HepG2 (cell line): ENCODE measurements around the gene ZFHX3. TPM values are rescaled to one million over a fixed set of nuclear protein-coding genes. Genes with fewer than 3 reads are reported as not detected.
A peak's percentile ranks its signal among the peaks of the same experiment; 100 is the strongest.

Experiments used
- ATAC-seq: fragments of 200-7000 bp; cut with Tn5 transposase; 3 replicates; pipeline ENCODE4 v1.9.1; 2020; ENCODE audit warnings: mild to moderate bottlenecking, moderate library complexity
- BruUV-seq: library from RNA; stranded (reverse); fragments of 400-500 nt; replicated peaks from 2 replicates; lab custom pipeline; 2021; lab: Mats Ljungman, UMichigan
- CTCF ChIA-PET: fragments of 300-600 bp; formaldehyde crosslinking; extraction: SDS; loops from one replicate; lab custom pipeline; 2021; ENCODE audit warnings: low total read pairs, inconsistent platforms, low intra/inter-chr PET ratio; lab: Yijun Ruan, JAX
- POLR2A ChIA-PET: fragments of 350-600 bp; sonication (Branson Sonifier 250); formaldehyde crosslinking; loops from one replicate; lab custom pipeline; 2020; ENCODE audit warnings: antibody characterized with exemption, inconsistent platforms; lab: Yijun Ruan, JAX
- DNase-seq: peaks from one replicate; pipeline ENCODE4 v3.0.0-alpha.2; 2015; ENCODE audit warnings: low spot score
- FAIRE-seq: peaks from 3 replicates; lab custom pipeline; 2011; peaks lifted over from hg19 to GRCh38; lab: Jason Lieb, UNC
- H2AFZ ChIP-seq: one replicate; pipeline ENCODE4 v1.6.1; 2011; ENCODE audit warnings: low read length, inconsistent platforms
- H3K27ac ChIP-seq: fragments of 300-600 bp; 3 replicates; pipeline ENCODE4 v1.8.0; 2011; ENCODE audit warnings: mixed run types, mild to moderate bottlenecking, mixed read lengths, low read length, inconsistent platforms; ENCODE audit not compliant: insufficient read depth; ENCODE audit errors: extremely low read length
- H3K27me3 ChIP-seq, 2 experiments: fragments of 200-600 bp in 1 of 2; 2 replicates in 1 of 2; 3 replicates in 1 of 2; pipeline versions ENCODE4 v1.6.0 to v1.8.0; 2011; ENCODE audit warnings: low read length in 2 of 2, mild to moderate bottlenecking in 2 of 2, moderate library complexity in 2 of 2, inconsistent platforms in 1 of 2; ENCODE audit not compliant: insufficient read depth in 2 of 2, control insufficient read depth in 1 of 2
- H3K36me3 ChIP-seq, 2 experiments: fragments of 200-600 bp in 1 of 2; replicated peaks in 1 of 2; 2 replicates in 1 of 2; 3 replicates in 1 of 2; pipeline versions ENCODE4 v1.5.1 to v1.8.0; 2011; ENCODE audit warnings: low read length in 2 of 2, inconsistent platforms in 1 of 2; ENCODE audit not compliant: insufficient read depth in 2 of 2, control insufficient read depth in 1 of 2
- H3K4me1 ChIP-seq: 2 replicates; pipeline ENCODE4 v1.5.1; 2012; ENCODE audit warnings: low read length, inconsistent platforms; ENCODE audit not compliant: insufficient read depth
- H3K4me2 ChIP-seq: 2 replicates; pipeline ENCODE4 v1.6.0; 2011; ENCODE audit warnings: low read depth, low read length, inconsistent platforms
- H3K4me3 ChIP-seq, 3 experiments: fragments of 200-600 bp in 1 of 3; sonication (generic), shearing (Covaris generic) in 1 of 3; replicated peaks in 1 of 3; 2 replicates each; pipeline ENCODE4 v1.5.1; 2011 to 2016; ENCODE audit warnings: low read length in 3 of 3, inconsistent platforms in 2 of 3, low read depth in 2 of 3, mild to moderate bottlenecking in 2 of 3, control low read depth in 1 of 3, mixed read lengths in 1 of 3; ENCODE audit not compliant: insufficient read depth in 1 of 3
- H3K79me2 ChIP-seq: one replicate; pipeline ENCODE4 v1.6.1; 2011; ENCODE audit warnings: low read length, inconsistent platforms; ENCODE audit not compliant: insufficient read depth
- H3K9ac ChIP-seq: 2 replicates; pipeline ENCODE4 v1.6.0; 2011; ENCODE audit warnings: mild to moderate bottlenecking, low read depth, low read length, inconsistent platforms; ENCODE audit not compliant: insufficient read depth
- H3K9me3 ChIP-seq: 2 replicates; pipeline ENCODE4 v1.5.1; 2012; ENCODE audit warnings: mild to moderate bottlenecking, low read length
- H4K20me1 ChIP-seq: 2 replicates; pipeline ENCODE4 v1.6.0; 2011; ENCODE audit warnings: inconsistent platforms, mild to moderate bottlenecking, low read length, moderate library complexity; ENCODE audit not compliant: insufficient read depth
- HBP1 ChIP-seq: IDR thresholded peaks from 2 replicates; pipeline ENCODE4 v1.6.1; 2016; ENCODE audit warnings: low read depth, control low read depth
- POLR2G ChIP-seq: fragments of 200-400 bp; formaldehyde crosslinking; IDR thresholded peaks from 2 replicates; pipeline ENCODE4 v1.6.1; 2018; ENCODE audit warnings: mild to moderate bottlenecking, low read depth, low read length, moderate library complexity
- RBM22 ChIP-seq: fragments of 200-400 bp; formaldehyde crosslinking; optimal IDR thresholded peaks from 2 replicates; pipeline ENCODE3; 2017; ENCODE audit warnings: mild to moderate bottlenecking, low read length, moderate library complexity
- SNAPC4 ChIP-seq: sonication (generic); formaldehyde crosslinking; IDR thresholded peaks from 2 replicates; pipeline ENCODE4 v1.4.0; 2020; ENCODE audit warnings: mild to moderate bottlenecking, missing genetic modification reagents
- SOX5 ChIP-seq: IDR thresholded peaks from 2 replicates; pipeline ENCODE4 v1.6.1; 2016; ENCODE audit warnings: borderline replicate concordance
- SSRP1 ChIP-seq: IDR thresholded peaks from 2 replicates; pipeline ENCODE4 v1.6.1; 2016; ENCODE audit warnings: control low read depth
- TFAP4 ChIP-seq: sonication (generic); IDR thresholded peaks from 2 replicates; pipeline ENCODE4 v1.6.1; 2016; ENCODE audit warnings: low read depth, borderline replicate concordance
- TGIF2 ChIP-seq: IDR thresholded peaks from 2 replicates; pipeline ENCODE4 v1.6.1; 2016; ENCODE audit warnings: control low read depth, missing compliant biosample characterization
- TRIM24 ChIP-seq: sonication (generic); formaldehyde crosslinking; IDR thresholded peaks from 2 replicates; pipeline ENCODE4 v1.8.0; 2022; ENCODE audit warnings: mild to moderate bottlenecking, missing genetic modification reagents
- ZNF354B ChIP-seq: sonication (generic); formaldehyde crosslinking; IDR thresholded peaks from 2 replicates; pipeline ENCODE4 v1.8.0; 2022; ENCODE audit warnings: mild to moderate bottlenecking, missing genetic modification reagents
- ZNF430 ChIP-seq: sonication (generic); formaldehyde crosslinking; IDR thresholded peaks from 2 replicates; pipeline ENCODE4 v1.9.0; 2021; ENCODE audit warnings: mild to moderate bottlenecking, missing genetic modification reagents
- ZNF552 ChIP-seq: sonication (generic); formaldehyde crosslinking; IDR thresholded peaks from 2 replicates; pipeline ENCODE4 v1.9.0; 2022; ENCODE audit warnings: missing genetic modification reagents, mild to moderate bottlenecking, borderline replicate concordance
- ZNF691 ChIP-seq: sonication (generic); formaldehyde crosslinking; IDR thresholded peaks from 2 replicates; pipeline ENCODE4 v1.4.0; 2020; ENCODE audit warnings: missing genetic modification reagents, low read depth, mild to moderate bottlenecking, borderline replicate concordance
- ZSCAN22 ChIP-seq: sonication (generic); formaldehyde crosslinking; IDR thresholded peaks from 2 replicates; pipeline ENCODE4 v1.4.0; 2020; ENCODE audit warnings: mild to moderate bottlenecking, missing genetic modification reagents
- WGBS: methylation state at CpG from one replicate; pipeline ENCODE4 v1.1.6; 2017; ENCODE audit warnings: low lambda C conversion rate; 5-methylcytosine and 5-hydroxymethylcytosine counted together
- in situ Hi-C: cut with HindIII; loops from 2 replicates; pipeline ENCODE4 v1.10.0; 2017; ENCODE audit warnings: low pct_unique_long_range_greater_than_20kb; ENCODE audit not compliant: extremely low pct_ligation_motif_present
- intact Hi-C: fragments of 100-400 bp; cut with micrococcal nuclease; formaldehyde crosslinking; loops from one replicate; pipeline ENCODE4 v1.10.0; 2022; ENCODE audit not compliant: unreplicated experiment
- polyA plus RNA-seq, 8 experiments: library from polyadenylated mRNA; depleted of rRNA in 3 of 8; stranded (reverse) in 7 of 8; unstranded in 1 of 8; fragments of >200 nt; fragmentation: Illumina TruSeq in 4 of 8; extraction: Trizol in 4 of 8; gene quantifications; 2 replicates each; pipeline versions ENCODE4 v1.2.1 to v1.2.3, GENCODE V29; 2011 to 2016; ENCODE audit warnings: low read depth in 4 of 8, missing spikeins in 1 of 8, mixed read lengths in 1 of 8; ENCODE audit not compliant: insufficient read depth in 1 of 8
- total RNA-seq, 5 experiments: library from RNA; depleted of rRNA; stranded (reverse); fragments of >200 nt; fragmentation: Illumina TruSeq; extraction: Trizol; gene quantifications; 2 replicates each; pipeline ENCODE4 v1.2.3, GENCODE V29; 2016; ENCODE audit warnings: low read depth in 1 of 5

The ZFHX3 gene
- total and polyA plus RNA-seq, 2 of the 13 experiments (the other 11 are each of a cell fraction or from before 2014, with no cell fraction given): 5.0 to 6.0 TPM

- 15% methylated on average over 5 of the region's 5 CpGs for WGBS
- POLR2A ChIA-PET: interaction anchor here (0.6 to 2.8 kb wide), 13 partner anchors 11 to 146 kb away, joined by 3 to 32 read pairs (median 4); no protein-coding TSS in a partner anchor
- DNase-seq (no peak), ATAC-seq (peak; percentile 10), FAIRE-seq (no peak)
- Histone ChIP-seq H3K9me3 (no peaks in the 10 kb centered on the region), H3K4me2 (peak overlapping the region; percentile 97), H3K4me3 (peak overlapping the region; percentile 29 to 65 (median 36)), H3K9ac (peak overlapping the region; percentile 89), H3K27ac (peak overlapping the region; percentile 96), H3K36me3 (peaks cover 0 to 4% of the 10 kb centered on the region in 2 experiments; a peak in 2 of 5 replicates), H3K4me1 (peaks cover 99% of the 10 kb centered on the region), H3K27me3 (no peaks in the 10 kb centered on the region), H2AFZ (no peak overlapping the region), H4K20me1 (no peaks in the 10 kb centered on the region)
- CTCF ChIA-PET: no interaction called here
- intact Hi-C loops: loop anchor here (1.0 to 10.0 kb wide), 4 partner anchors 48 to 261 kb away; no protein-coding TSS in a partner anchor
- in situ Hi-C loops: loop anchor here (5.0 kb wide), 1 partner anchor 48 kb away; no protein-coding TSS in a partner anchor
- BruUV-seq: TSS peak; percentile 99
- TF ChIP-seq ZNF691 (CRISPR knock-in tag) (no peak), SOX5 (CRISPR knock-in tag) (no peak), SSRP1 (0 out of 2 replicates have a peak, but pooled peaks have one; percentile 1), TRIM24 (0 out of 2 replicates have a peak, but pooled peaks have one; percentile 1), TGIF2 (CRISPR knock-in tag) (peak; percentile 60), HBP1 (CRISPR knock-in tag) (0 out of 2 replicates have a peak, but pooled peaks have one; percentile 13), ZSCAN22 (CRISPR knock-in tag) (0 out of 2 replicates have a peak, but pooled peaks have one; percentile 3), ZNF354B (CRISPR knock-in tag) (no peak), SNAPC4 (CRISPR knock-in tag) (0 out of 2 replicates have a peak, but pooled peaks have one; percentile 3), TFAP4 (no peak), ZNF552 (CRISPR knock-in tag) (0 out of 2 replicates have a peak, but pooled peaks have one; percentile 11), ZNF430 (CRISPR knock-in tag) (peak; percentile 13; the same call in 1 of the 2 replicates), POLR2G (0 out of 2 replicates have a peak, but pooled peaks have one; percentile 35), RBM22 (peak; percentile 43)
- TF ChIP-seq, all 625 proteins: peak for 10
- peaks cover 72% of the 10 kb centered on the region for H3K79me2 ChIP-seq
Observed at GRCh38 chr16:72925631-72925979, 122.3 kb downstream of the ZFHX3 start.
